DOHH2 (cell line): Measurements from ENCODE around the gene PLCL1.

Experiments
- H3F3A ChIP-seq: fragments of 200-600 bp; sonication (generic), shearing (Covaris generic); 2 replicates; pipeline ENCODE4 v1.6.0; 2016; ENCODE audit warnings: antibody characterized with exemption, mild to moderate bottlenecking; ENCODE audit not compliant: control insufficient read depth, insufficient read depth
- H3K27ac ChIP-seq: fragments of 200-600 bp; sonication (generic); 2 replicates; pipeline ENCODE4 v1.5.1; 2014; ENCODE audit warnings: low read depth, mild to moderate bottlenecking, low read length, moderate library complexity
- H3K27me3 ChIP-seq: fragments of 200-600 bp; sonication (generic); 2 replicates; pipeline ENCODE4 v1.6.1; 2014; ENCODE audit warnings: mild to moderate bottlenecking, low read length, mixed read lengths; ENCODE audit not compliant: control insufficient read depth
- H3K36me3 ChIP-seq: fragments of 200-600 bp; sonication (generic); 2 replicates; pipeline ENCODE4 v1.6.1; 2014; ENCODE audit warnings: mild to moderate bottlenecking, low read length, moderate library complexity, mixed read lengths; ENCODE audit not compliant: control insufficient read depth
- H3K4me1 ChIP-seq: fragments of 200-600 bp; sonication (generic); 2 replicates; pipeline ENCODE4 v1.6.1; 2014; ENCODE audit warnings: mild to moderate bottlenecking, low read length, mixed read lengths; ENCODE audit not compliant: control insufficient read depth
- H3K4me2 ChIP-seq: fragments of 200-600 bp; sonication (generic); 2 replicates; pipeline ENCODE4 v1.6.0; 2014; ENCODE audit warnings: mild to moderate bottlenecking, low read length, moderate library complexity
- H3K4me3 ChIP-seq: fragments of 200-600 bp; sonication (generic); 2 replicates; pipeline ENCODE4 v1.5.1; 2014; ENCODE audit warnings: mild to moderate bottlenecking, low read length, mixed read lengths
- H3K79me2 ChIP-seq: fragments of 200-600 bp; sonication (generic); 2 replicates; pipeline ENCODE4 v1.6.1; 2014; ENCODE audit warnings: mild to moderate bottlenecking, low read length, mixed read lengths; ENCODE audit not compliant: control insufficient read depth
- H3K9me2 ChIP-seq: fragments of 200-600 bp; sonication (generic); replicated peaks from 2 replicates; pipeline ENCODE4 v1.6.1; 2014; ENCODE audit warnings: mild to moderate bottlenecking, low read length, mixed read lengths; ENCODE audit not compliant: control insufficient read depth
- H3K9me3 ChIP-seq: fragments of 200-600 bp; sonication (generic); 2 replicates; pipeline ENCODE4 v1.6.1; 2014; ENCODE audit warnings: antibody characterized with exemption, low read length, mixed read lengths; ENCODE audit not compliant: control insufficient read depth, insufficient read depth
- H4K20me1 ChIP-seq: fragments of 200-600 bp; sonication (generic); 2 replicates; pipeline ENCODE4 v1.6.0; 2014; ENCODE audit warnings: low read depth, mild to moderate bottlenecking, antibody characterized with exemption, low read length, moderate library complexity; ENCODE audit not compliant: control insufficient read depth, insufficient read depth
- CTCF ChIP-seq: fragments of 200-600 bp; sonication (generic); IDR thresholded peaks from one replicate; pipeline ENCODE4 v1.5.1; 2014; ENCODE audit warnings: antibody characterized with exemption, mild to moderate bottlenecking, low read depth, low read length; ENCODE audit not compliant: poor library complexity, severe bottlenecking
- EZH2phosphoT487 ChIP-seq: fragments of 200-600 bp; sonication (generic); IDR thresholded peaks from 2 replicates; pipeline ENCODE4 v1.6.1; 2017; ENCODE audit warnings: borderline replicate concordance, mild to moderate bottlenecking, antibody characterized with exemption, low read length, moderate library complexity, mixed read lengths

PLCL1 gene

GRCh38 chr2:197805715-197806633, 1.6 kb downstream of the PLCL1 start:
- H3K9me2 ChIP-seq: no peaks in the 10 kb centered on the region
- H3K27me3 ChIP-seq: peaks cover 81% of the 10 kb centered on the region
- H3F3A ChIP-seq: no peaks in the 10 kb centered on the region
- H3K9me3 ChIP-seq: no peaks in the 10 kb centered on the region
- no peak overlapping the region for H3K4me3 ChIP-seq
- no peaks in the 10 kb centered on the region for H3K79me2 ChIP-seq
- H4K20me1 ChIP-seq: no peaks in the 10 kb centered on the region
- peaks cover 10% of the 10 kb centered on the region for H3K4me1 ChIP-seq
- no peak; the same call in 1 of the 2 replicates for TF ChIP-seq EZH2phosphoT487
- TF ChIP-seq CTCF: no peak
- H3K36me3 ChIP-seq: no peaks in the 10 kb centered on the region
- no peak overlapping the region for H3K27ac ChIP-seq
- peak overlapping the region; percentile 82 for H3K4me2 ChIP-seq

GRCh38 chr2:197809064-197809463, 4.7 kb downstream of the PLCL1 start:
- Histone ChIP-seq H3K4me2 (no peak overlapping the region), H3K79me2 (no peaks in the 10 kb centered on the region), H3K9me3 (no peaks in the 10 kb centered on the region), H3K9me2 (no peaks in the 10 kb centered on the region), H3F3A (no peaks in the 10 kb centered on the region), H3K27ac (no peak overlapping the region), H4K20me1 (no peaks in the 10 kb centered on the region), H3K4me3 (no peak overlapping the region), H3K4me1 (peaks cover 6% of the 10 kb centered on the region), H3K36me3 (no peaks in the 10 kb centered on the region), H3K27me3 (peaks cover 72% of the 10 kb centered on the region)
- TF ChIP-seq CTCF (no peak), EZH2phosphoT487 (no peak)

GRCh38 chr2:197810016-197810415, 5.6 kb downstream of the PLCL1 start:
- H3K79me2 ChIP-seq: no peaks in the 10 kb centered on the region
- H3K4me2 ChIP-seq: no peak overlapping the region
- H3K9me3 ChIP-seq: no peaks in the 10 kb centered on the region
- no peak for TF ChIP-seq EZH2phosphoT487
- no peak for TF ChIP-seq CTCF
- no peaks in the 10 kb centered on the region for H3F3A ChIP-seq
- H3K27me3 ChIP-seq: peaks cover 64% of the 10 kb centered on the region
- H3K27ac ChIP-seq: no peak overlapping the region
- no peak overlapping the region for H3K4me3 ChIP-seq
- no peaks in the 10 kb centered on the region for H4K20me1 ChIP-seq
- H3K9me2 ChIP-seq: no peaks in the 10 kb centered on the region
- no peaks in the 10 kb centered on the region for H3K36me3 ChIP-seq
- H3K4me1 ChIP-seq: peaks cover 3% of the 10 kb centered on the region; the same call in 1 of the 2 replicates
